Hematopoietic multipotent progenitor cell treated with erythropoietin and hydrocortisone succinate and interleukin-3 and kit ligand, for 15 days (in vitro differentiated cells): ENCODE measurements around the gene EHBP1.
"Not testable (repeated sequence)": the region's sequence is repeated elsewhere in the genome, so short reads cannot be mapped to it uniquely, and the experiment has no call there.

Source experiments
- DNase-seq: peaks from one replicate; pipeline ENCODE4 v3.0.0-alpha.2; 2015; ENCODE audit warnings: low spot score

Gene EHBP1

DNA sequence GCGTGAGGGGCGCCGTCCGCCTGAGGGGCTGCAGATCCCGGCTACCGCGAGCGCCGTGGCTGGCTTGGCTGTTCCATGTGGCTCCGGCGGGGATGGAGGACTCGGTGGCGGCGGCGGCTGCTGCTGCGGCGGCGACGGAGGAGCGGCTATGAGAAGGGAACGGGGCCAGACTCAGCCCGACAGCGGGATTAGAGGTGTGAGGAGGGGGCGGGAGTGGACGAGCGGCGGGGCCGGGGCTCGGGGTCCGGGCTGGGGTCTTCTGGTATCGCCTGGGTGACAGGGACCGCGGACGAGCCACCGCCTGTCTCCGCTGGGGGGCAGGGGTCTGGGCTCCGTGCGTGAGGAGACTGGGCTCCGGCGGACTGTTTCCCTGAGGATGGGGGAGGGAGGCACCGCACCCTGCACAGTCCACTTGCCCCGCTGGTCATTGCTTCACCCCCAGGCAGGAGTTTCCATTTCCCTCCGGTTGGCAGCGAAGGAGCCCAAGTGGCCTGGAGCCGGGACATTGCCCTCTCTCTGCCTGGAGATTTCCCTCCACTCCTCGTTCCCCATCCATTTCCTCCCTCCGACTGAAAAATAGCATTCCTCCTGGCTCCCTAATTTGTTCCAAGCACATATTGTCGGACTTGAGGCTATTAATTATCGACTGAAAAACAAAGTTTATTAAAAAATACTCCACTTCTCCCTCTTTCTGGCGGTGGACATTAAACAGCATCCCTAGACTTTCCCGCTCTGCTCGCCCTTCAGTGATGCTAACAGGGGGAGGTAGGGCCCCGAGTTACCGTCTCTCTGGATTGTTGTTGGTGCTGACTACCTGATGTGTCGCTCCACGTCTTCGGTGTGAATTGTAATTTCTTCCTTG, 577 bp downstream of the EHBP1 start:
- no peak for DNase-seq

DNA sequence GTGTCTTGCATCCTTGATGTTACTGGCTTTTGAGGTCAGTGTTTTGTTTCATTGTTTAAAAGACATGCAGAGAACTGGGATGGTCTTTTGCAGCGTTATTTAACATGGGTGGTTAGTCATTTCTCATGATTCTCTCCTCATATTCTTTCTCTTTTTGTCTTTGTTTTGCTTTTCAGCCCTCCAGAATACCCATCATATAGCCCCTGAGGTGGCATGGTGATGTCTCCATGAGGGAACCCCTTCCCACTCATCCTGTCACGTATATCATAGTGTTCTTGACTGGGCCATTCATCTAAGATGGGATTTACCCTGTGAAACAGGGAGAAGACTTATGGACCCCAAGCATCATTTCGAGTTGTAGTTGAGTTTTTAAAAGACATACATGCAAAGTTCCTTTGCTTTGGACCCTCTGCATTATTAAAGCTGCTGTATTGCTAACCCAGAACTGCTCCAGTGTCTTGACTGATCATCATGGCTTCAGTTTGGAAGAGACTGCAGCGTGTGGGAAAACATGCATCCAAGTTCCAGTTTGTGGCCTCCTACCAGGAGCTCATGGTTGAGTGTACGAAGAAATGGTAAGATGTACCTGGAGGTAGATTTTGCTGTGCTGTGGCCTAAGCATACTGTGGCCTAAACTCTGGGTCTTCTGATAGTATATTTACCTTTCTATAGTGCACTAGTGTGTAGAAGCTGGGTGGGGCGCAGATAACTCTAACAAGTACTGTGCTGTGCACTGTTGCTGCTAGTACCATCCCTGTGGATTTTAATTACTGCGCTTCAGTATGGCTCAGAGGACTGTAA, 1.4 kb downstream of the EHBP1 start:
- no peak for DNase-seq

DNA sequence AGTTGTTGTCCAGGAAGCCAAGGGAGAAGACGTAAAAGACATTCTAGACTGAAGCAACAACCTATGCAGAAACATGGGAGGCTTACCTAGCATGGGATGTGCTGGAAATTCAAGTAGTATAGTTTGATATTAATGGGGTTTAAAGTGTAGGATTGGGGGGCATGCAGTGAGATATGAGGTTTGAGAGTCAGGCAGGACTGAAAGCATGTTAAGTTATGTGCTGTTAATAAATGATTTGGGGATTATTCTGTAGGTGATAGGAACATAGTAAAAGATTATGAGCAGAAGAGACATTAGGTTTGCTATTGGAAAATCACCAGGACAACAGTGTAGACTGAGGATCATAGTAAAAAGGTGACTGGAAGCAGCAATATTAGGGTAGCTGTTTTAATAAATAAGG, 3.2 kb downstream of the EHBP1 start:
- DNase-seq: no peak

DNA sequence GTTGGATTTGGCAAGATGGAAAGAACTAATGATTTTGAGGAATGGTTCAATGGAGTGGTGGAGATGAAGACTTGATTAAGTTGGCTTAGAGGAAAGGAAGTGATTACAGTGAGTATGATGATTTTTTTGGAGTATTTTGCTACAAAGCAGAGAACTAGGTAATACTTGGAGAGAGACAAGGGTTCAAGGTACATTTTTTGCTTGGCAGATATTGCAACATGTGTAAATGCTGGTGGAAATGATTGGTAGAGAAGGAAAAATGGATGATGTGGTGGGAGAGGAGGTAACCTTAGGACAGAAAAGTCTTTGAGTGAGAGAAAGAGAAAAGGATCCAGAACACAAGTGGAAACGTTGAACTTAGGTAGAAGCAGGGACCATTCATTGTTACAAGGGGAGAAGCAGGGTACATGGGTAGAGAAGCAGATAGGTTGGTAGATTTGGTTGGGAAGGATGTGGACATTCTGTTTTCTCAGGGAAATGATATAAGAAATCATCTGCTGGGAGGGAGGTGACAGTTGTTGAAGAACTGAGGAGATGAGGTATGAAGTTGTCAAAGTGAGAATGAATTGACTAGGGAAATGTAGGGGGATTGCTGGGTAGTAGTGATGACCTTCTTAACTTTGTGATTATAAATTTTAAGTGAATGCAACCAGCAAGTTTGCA, 6.5 kb downstream of the EHBP1 start:
- DNase-seq: no peak

DNA sequence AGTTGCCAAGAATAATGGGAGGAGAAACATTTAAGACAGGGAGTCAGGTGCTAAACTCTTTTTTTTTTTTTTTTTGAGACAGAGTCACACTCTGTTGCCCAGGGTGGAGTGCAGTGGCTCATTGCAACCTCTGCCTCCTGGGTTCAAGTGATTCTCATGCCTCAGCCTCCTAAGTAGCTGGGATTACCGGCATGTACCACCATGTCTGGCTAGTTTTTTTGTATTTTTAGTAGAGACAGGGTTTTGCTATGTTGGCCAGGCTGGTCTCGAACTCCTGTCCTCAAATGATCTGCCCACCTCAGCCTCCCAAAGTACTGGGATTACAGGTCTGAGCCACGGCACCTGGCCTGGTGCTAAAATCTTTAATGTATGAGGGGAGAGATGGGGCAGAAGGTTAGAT, 7.7 kb downstream of the EHBP1 start:
- not testable (repeated sequence) for DNase-seq

DNA sequence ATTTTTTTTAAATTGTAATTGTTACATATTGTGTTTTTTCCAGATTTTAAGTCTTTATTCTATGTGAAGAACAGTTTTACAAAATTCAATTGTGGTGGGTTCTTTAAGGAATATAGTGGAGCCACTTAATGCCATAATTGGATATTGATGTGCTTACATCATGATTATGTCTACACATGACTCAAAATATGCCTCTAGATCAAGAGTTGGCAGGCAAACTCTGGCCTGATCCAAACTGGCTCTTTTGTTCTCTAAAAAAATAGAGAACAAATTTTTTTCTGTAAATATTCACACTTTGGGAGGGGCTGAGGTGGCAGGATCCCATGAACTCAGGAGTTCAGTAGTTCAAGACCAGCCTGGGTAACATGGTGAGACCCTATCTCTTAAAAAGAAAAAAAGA, 8.3 kb downstream of the EHBP1 start:
- DNase-seq: no peak

DNA sequence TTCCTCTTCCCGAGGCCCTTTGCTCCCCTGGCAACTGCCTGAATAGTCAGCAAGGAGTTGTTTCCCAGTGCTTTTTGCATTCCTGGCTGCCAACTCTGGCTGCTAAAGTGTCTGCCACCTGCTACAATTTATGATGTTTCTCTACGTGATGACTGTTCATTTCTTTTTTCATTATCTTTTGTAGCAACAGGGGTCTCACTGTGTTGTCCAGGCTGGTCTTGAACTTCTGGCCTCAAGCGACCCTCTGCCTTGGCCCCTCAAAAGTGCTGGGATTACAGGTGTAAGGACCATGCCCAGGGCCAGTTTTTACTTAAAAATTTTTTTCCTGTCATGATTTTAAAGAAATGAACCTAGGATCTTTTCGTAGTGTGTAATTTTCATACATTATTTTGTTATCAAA, 11.3 kb downstream of the EHBP1 start:
- no peak for DNase-seq

DNA sequence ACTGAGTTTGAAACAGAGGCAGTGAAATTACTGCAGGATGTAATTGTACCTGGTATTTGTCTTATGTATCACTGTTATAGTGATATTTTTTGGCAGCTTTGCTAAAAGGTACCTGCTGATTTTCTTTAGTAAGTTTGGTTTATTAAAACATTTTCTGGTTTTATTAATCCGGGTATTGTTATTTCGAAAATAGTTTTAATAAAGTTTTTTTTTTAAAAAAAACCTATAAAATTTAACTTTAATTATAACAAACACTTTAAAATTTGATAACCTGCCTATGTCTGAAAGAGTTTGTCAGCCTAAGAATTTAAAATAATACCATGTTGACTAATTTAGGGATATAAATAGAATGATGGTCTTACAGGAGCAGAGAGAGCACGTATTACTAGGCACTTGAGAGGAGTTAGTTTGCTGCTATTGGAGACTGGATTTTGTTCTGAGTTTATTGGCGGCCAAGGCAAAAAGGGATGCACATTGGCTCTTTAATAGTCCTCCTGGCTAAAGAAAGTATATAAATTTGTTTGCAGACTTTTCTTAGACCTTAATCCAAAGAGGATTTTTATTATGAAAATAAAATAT, 12.1 kb downstream of the EHBP1 start:
- no peak for DNase-seq

DNA sequence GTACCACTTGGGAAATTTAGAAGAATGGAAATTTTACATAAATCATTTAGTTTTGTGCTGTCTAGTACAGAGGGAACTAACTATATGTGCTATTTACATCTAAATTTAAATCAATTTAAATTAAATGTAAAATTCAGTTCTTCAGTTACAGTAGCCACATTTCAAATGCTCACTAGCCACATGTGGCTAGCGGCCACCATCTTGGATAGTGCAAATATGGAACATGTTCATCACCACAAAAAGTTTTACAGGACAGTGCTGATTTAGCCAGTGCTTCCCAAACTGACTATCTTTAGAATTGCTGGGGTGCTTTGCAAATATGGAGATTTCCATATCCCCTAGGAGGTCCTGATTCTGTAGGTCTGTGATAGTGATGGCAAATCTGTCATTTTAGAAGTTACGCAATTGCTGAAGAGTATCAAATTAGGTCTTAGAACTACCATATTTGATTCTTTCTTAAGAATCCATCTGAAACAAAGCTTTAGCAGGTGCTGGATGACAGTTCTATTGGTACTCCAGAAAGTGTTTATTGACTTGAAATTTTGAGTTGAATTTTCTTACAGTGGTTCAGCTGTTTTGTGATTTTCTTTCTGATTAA, 12.8 kb downstream of the EHBP1 start:
- DNase-seq: no peak

DNA sequence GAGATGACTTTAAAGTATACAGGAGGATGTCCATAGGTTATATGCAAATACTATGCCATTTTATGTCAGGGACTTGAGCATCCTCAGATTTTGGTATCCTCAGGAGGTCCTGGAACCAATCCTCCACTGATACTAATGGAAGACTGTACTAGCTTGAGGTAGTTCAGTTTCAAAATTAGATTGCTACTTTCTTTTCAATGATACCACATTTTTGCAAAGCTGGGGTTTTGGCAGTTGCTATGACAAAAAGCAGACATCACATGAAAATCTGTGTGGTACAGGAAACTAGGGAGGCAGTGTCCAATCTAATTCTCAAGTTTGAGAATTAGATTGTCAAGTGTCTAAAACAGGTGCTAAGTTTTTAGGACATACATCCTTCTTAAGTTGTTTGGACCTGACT, 14.2 kb downstream of the EHBP1 start:
- no peak for DNase-seq

DNA sequence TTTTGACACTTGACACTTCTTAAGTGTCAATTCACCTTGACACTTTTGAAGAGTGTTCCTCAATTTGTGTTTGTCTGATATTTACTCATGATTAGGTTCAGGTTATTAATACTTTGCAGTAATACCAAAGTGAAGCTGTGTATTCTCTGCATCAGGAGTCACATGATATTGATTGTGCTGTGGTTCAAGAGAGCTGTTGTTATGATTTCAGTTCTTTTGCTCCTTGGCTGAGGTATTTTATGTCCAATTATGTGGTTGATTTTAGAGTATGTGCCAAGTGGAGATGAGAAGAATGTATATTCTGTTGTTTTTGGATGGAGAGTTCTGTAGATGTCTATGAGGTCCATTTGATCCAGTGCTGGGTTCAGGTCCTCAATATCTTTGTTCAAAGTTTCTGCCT, 17.2 kb downstream of the EHBP1 start:
- no peak for DNase-seq

DNA sequence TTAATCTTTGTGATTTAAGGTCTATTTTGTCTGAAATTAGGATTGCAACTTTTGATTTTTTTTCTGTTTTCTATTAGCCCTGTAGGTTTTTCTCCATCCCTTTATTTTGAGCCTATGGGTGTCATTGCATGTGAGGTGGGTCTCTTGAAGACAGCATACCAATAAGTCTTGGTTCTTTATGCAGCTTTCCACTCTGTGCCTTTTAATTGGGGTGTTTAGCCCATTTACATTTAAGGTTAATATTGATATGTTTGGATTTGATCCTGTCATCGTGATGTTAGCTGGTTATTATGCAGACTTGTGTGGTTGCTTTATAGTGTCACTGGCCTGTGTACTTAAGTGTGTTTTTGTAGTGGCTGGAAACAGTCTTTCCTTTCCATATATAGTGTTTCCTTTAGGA, 17.7 kb downstream of the EHBP1 start:
- no peak for DNase-seq

DNA sequence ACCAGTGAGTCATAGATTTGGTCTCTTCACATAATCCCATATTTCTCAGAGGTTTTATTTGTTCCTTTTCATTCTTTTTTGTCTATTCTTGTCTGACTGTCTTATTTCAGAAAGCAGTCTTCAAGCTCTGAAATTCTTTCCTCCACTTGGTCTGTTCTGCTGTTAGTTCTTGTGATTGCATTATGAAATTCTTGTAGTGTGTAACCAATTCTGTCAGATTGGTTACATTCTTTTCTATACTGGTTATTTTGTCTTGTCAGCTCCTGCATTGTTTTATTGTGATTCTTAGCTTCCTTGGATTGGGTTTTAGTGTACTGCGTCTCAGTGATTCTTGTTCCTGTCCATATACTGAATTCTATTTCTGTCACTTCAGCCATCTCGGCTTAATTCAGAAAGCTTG, 18.6 kb downstream of the EHBP1 start:
- DNase-seq: no peak

DNA sequence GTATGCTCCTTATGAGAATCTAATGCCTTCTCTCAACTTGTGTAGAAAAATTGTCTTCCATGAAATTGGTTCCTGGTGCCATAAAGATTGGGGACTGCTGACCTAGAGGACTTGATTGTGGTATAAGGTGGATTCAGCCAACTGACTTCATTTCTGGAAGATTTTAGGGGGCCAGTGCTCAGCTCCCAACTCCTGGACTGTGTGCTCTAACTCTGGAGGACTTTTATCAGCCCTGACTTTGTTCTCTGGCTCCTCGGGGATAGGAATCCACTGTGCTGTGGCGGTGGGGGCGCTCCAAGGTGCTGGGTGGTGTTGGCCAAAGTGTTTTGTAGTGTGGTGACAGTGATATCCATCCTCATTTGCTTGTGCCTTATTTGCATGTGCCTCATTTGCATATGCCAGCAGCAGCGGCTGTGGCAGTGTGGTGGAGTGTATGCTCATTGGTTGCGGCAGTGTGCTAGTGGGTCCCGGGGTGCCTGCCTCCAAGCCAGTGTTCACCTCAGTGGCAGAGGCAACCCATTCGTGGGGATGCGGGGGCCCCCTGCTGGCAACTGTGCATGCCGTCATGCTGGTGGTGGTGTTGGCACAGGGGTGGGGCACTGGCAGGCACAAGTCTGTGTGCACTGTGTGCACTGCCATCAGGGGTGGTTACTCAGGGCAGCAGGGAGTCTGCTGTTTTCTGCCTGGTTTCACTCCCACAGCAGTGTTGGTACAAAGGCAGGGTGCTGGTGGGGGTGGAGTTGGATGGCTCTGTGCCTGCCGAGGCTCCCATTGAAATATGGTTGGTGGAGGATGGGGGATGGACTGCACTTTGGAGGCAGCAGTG, 19.6 kb downstream of the EHBP1 start:
- DNase-seq: peak; percentile 61

DNA sequence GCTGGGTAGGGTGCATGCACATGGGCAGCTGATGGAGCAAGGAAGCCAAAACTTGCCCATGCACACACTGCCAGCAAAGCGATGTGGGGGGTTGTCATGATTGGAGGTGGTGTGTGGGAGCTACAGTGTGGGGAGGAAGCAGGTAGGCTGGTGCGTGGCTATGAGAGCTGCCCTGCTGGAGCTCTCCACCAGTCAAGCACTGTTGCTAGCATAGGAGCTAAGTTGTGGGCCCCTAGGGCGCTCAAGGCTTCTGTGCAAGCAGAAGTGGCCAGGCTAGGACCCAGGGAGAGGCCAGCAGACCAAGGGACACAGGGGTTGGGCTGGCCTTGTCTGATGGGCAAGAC, 20.2 kb downstream of the EHBP1 start:
- no peak for DNase-seq

DNA sequence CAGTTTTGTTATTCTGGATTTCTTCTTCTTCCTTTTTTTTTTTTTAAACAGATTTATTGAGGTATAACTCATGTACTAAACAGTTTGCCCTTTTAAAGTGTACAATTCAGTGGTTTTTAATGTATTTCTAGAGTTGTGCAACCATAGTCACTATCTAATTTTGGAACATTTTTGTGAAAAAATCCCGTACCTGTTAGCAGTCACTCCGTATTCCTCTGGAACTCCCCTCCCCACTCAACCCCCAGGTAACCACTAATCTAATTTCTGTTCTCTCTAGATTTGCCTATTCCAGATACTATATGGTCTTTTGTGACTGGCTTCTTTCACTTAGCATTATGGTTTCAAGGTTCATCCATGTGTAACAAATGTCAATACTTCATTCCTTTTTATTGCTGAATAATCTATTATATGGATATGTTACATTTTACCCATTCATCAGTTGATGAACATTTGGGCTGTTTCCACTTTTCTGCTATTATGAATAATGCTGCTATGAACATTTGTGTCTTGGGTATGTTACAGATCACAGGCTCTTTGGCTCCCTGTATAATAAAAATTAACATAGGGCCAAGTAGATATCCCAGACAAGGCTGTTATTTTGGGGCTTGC, 21.9 kb downstream of the EHBP1 start:
- DNase-seq: no peak

DNA sequence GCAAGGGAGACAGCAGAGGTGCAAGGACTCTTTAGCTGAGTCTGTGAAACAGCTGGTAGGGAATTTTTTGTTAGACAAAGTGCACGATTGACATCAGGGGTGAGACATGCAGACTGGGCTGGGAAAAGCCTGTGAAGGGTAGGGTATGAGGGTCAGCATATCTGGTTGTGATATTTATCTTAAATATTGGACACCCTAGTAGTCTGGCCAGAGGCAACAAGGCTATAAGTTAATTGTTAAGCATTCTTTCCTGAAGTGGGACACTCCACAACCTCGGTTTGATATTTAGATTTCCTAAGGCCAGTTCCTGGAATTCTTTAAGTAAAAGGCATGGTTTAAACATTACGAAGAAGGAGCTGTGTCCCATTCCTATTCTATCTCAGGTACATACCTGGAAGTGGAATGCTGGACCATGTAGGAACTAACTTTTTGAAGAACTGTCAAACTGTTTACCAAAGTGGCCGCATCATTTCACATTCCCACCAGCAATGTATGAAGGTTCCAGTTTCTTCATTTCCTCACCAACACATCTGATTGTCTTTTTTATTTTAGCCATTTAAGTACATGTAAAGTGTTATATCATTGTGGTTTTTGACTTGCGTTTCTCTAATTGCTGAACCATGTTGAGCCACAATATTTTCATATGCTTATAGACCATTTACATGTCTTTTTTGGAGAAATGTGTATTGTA, 22.5 kb downstream of the EHBP1 start:
- no peak for DNase-seq

DNA sequence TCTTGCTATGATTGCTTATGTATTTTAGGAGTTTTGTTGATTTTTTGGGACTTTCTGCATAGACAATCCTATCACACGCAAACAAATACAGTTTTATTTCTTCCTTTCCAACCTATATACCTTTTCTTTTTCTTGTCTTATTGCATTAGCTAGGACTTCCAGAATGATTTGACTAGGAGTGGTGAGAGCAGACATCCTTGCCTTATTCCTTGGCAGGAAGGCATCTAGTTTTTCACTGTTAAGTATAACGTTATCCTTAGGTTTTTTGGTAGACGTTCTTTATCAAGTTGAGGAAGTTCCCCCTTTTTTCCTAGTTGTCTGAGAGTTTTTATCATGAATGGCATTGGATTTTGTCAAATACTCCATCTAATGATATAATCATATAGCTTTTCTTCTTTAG, 25.8 kb downstream of the EHBP1 start:
- DNase-seq: no peak

DNA sequence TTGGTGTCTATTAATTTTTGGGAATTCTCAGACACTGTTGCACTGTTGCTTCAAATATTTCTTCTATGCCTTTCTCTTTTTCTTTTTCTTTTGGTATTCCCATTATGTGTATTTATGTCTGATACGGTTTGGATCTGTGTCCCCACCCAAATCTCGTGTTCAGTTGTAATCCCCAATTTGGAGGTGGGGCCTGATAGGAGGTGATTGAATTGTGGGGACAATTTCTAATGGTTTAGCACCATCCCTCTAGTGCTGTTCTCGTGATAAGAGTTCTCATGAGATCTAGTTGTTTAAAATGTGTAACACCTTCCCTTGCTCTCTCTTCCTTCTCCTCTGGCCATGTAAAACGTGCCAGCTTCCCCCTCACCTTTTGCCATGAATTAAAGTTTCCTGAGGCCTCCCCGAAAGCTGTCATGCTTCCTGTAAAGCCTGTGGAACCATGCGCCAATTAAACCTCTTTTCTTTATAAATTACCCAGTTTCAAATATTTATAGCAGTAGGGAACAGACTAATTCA, 26.8 kb downstream of the EHBP1 start:
- DNase-seq: no peak

DNA sequence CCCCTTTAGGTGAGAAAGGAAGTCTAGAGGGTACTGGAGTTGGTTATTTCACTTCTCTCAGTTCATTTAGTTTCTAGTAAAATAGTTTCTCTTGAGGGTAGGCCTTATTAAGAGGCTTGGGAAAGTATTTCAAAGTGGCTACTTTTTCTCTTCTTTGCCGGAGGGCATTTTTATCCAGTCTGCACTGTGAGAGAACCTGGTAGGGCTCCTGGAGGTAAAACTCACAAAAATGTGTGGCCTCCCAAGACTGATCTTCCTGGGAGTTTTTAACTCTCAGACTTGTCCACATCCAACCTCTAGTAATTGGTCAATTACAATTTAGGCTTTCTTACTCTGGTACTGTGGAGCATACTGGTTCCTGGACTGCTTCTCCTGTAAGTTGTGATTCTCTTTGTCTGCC, 28.0 kb downstream of the EHBP1 start:
- DNase-seq: no peak
